ENCODE measurements around the gene UFSP1.
"Not testable (repeated sequence)": the region's sequence is repeated elsewhere in the genome, so short reads cannot be mapped to it uniquely, and the experiment has no call there.

UFSP1 gene

GRCh38 chr7:100888988-100889750, at the start of gene UFSP1:
Gene UFSP1 (minus strand): TSS chr7:100889715. CDS start chr7:100889271, 444 bp downstream.
- FAIRE-seq, result no peak

GRCh38 chr7:100936167-100936566, 46.7 kb upstream of the UFSP1 start:
- not testable (repeated sequence) for FAIRE-seq

GRCh38 chr7:100935381-100935780, 45.9 kb upstream of the UFSP1 start:
- not testable (repeated sequence) for FAIRE-seq

- FAIRE-seq, result no peak
Observed at GRCh38 chr7:100933734-100934133, 44.2 kb upstream of the UFSP1 start.

GRCh38 chr7:100929808-100930174, 40.3 kb upstream of the UFSP1 start:
- no peak for FAIRE-seq

GRCh38 chr7:100923616-100924015, 34.1 kb upstream of the UFSP1 start:
- not testable (repeated sequence) for FAIRE-seq

- no peak for FAIRE-seq
Observed at GRCh38 chr7:100921039-100921438, 31.5 kb upstream of the UFSP1 start.

- not testable (repeated sequence) for FAIRE-seq
Observed at GRCh38 chr7:100919779-100920437, 30.4 kb upstream of the UFSP1 start.

GRCh38 chr7:100919335-100919734, 29.8 kb upstream of the UFSP1 start:
- FAIRE-seq, result not testable (repeated sequence)

- FAIRE-seq, result no peak
Observed at GRCh38 chr7:100914879-100915447, 25.4 kb upstream of the UFSP1 start.

GRCh38 chr7:100914208-100914878, 24.8 kb upstream of the UFSP1 start:
- no peak for FAIRE-seq

- FAIRE-seq, result no peak
Observed at GRCh38 chr7:100911484-100911883, 22.0 kb upstream of the UFSP1 start.

GRCh38 chr7:100910443-100910842, 20.9 kb upstream of the UFSP1 start:
- not testable (repeated sequence) for FAIRE-seq

- FAIRE-seq, result no peak
Observed at GRCh38 chr7:100908512-100908911, 19.0 kb upstream of the UFSP1 start.

- no peak for FAIRE-seq
Observed at GRCh38 chr7:100902638-100903037, 13.1 kb upstream of the UFSP1 start.

GRCh38 chr7:100901921-100902332, 12.4 kb upstream of the UFSP1 start:
- FAIRE-seq, result no peak

- no peak for FAIRE-seq
Observed at GRCh38 chr7:100900978-100901377, 11.5 kb upstream of the UFSP1 start.

- no peak for FAIRE-seq
Observed at GRCh38 chr7:100899432-100899831, 9.9 kb upstream of the UFSP1 start.

- FAIRE-seq, result no peak
Observed at GRCh38 chr7:100897772-100898454, 8.4 kb upstream of the UFSP1 start.

GRCh38 chr7:100896732-100897608, 7.5 kb upstream of the UFSP1 start:
- FAIRE-seq, result no peak

GRCh38 chr7:100895956-100896731, 6.6 kb upstream of the UFSP1 start:
- no peak for FAIRE-seq

All from TTC549 (cell line).